AG09309 (cell line): Measurements from ENCODE around the gene TMOD1.

Experiments used
- DNase-seq: peaks from one replicate; pipeline ENCODE4 v3.0.0-alpha.2; 2010; ENCODE audit warnings: low read depth
- H3K4me3 ChIP-seq: 2 replicates; pipeline ENCODE4 v1.5.1; 2011; ENCODE audit warnings: mild to moderate bottlenecking, low read depth, low read length, moderate library complexity; ENCODE audit not compliant: control insufficient read depth
- TF ChIP-seq, protein P1 (sequence below): IDR thresholded peaks from 2 replicates; pipeline ENCODE4 v1.5.1; 2011; ENCODE audit warnings: mild to moderate bottlenecking, low read depth, low read length, inconsistent platforms; ENCODE audit not compliant: insufficient read depth, control insufficient read depth; ENCODE audit errors: missing control alignments

TMOD1 gene

DNA sequence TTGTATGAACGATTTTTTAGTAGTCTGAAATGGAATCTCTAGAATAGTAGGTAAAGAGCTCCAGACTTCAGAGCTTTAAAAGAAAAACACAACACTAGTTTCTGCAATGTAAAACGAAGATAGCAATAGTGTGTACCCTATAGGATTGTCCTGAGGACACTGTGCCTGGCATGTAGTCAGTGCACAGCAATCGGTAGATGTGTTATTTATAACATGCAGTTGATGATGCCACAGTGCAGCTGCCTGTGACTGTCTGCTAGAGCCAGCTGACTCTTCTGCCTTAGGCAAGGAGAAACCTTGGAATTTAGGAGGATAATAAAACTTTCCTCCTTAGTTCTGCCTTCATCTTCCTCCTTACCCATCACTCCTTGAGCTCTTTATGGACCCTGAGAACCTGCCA, 27.7 kb upstream of the TMOD1 start:
- H3K4me3 ChIP-seq, result no peak overlapping the region
- TF ChIP-seq, protein P1, sequence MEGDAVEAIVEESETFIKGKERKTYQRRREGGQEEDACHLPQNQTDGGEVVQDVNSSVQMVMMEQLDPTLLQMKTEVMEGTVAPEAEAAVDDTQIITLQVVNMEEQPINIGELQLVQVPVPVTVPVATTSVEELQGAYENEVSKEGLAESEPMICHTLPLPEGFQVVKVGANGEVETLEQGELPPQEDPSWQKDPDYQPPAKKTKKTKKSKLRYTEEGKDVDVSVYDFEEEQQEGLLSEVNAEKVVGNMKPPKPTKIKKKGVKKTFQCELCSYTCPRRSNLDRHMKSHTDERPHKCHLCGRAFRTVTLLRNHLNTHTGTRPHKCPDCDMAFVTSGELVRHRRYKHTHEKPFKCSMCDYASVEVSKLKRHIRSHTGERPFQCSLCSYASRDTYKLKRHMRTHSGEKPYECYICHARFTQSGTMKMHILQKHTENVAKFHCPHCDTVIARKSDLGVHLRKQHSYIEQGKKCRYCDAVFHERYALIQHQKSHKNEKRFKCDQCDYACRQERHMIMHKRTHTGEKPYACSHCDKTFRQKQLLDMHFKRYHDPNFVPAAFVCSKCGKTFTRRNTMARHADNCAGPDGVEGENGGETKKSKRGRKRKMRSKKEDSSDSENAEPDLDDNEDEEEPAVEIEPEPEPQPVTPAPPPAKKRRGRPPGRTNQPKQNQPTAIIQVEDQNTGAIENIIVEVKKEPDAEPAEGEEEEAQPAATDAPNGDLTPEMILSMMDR, result no peak
- no peak for DNase-seq

DNA sequence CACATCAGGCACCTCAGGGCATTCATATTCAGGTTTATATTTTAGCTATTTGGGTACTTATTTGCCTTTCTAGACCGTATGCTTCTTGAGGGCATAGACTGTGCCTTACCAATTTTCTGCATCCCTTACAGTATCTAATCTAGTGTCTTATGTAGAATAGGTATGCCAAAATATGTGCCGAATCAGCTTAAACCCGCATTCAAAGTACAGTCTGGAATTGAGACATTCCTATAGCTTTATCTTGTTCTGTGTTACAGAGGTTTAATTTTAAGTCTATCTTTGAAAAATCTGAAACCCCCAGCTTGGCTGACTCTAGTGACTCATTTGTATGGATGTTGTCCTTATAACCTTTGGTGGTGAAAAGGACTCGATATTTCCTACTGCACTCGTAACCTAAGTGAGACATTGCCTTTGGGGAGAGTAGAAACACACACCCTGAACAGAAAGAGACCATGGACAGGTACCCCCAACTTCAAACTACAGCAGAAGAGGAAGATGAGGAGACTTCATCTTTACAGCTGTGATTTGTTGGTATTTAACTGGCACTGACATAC, 27.0 kb upstream of the TMOD1 start:
- no peak for DNase-seq
- TF ChIP-seq, protein P1, result no peak
- no peak overlapping the region for H3K4me3 ChIP-seq

DNA sequence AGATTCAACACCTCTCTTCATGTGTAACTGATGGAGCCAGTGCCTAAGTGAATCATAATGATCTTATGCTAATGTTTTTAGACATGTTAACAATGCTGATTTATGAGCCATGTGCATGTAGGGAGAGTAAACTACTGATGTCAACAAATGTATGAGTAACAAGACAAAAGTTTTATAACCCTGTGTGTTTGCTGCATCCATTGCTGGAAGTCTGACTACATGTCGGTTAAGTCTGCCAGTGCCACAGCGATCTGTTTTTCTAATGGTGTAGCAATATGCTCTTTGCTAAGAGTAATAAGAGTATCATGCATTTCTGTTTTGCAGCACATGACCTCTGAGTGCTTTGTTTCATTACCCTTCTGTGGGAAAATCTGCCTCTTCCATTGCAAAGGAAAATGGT, 26.4 kb upstream of the TMOD1 start:
- TF ChIP-seq, protein P1, result no peak
- peak; percentile 92 for DNase-seq
- H3K4me3 ChIP-seq, result no peak overlapping the region

DNA sequence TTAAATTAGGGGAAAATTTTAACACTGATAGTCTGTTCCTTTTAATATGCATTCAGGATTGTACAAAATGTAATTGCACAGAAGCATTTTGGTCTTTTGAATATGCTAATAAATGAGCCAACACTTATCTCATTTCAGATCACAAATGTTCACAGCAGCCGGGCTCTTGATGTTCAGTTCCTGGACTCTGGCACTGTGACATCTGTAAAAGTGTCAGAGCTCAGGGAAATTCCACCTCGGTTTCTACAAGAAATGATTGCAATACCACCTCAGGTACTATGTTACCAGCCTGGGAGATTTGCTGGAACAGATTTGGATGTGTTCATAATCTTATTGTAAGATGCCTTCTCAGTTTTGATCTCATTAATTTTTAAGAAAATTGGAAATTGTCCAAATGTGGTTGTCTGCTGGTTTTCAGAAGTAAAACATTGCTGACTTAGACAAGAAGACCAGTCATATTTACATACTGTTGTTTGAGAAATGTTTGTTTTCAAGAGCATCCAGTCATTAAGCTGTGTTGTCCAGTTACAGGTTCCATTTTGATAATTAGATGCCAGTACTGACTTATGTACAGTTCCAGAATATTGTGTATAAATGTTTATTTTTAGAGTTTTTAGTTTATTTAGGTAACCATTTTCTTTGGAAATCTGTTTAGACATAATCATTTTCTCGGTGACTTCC, 23.0 kb upstream of the TMOD1 start:
- H3K4me3 ChIP-seq, result no peak overlapping the region
- DNase-seq, result no peak
- TF ChIP-seq, protein P1, result no peak

DNA sequence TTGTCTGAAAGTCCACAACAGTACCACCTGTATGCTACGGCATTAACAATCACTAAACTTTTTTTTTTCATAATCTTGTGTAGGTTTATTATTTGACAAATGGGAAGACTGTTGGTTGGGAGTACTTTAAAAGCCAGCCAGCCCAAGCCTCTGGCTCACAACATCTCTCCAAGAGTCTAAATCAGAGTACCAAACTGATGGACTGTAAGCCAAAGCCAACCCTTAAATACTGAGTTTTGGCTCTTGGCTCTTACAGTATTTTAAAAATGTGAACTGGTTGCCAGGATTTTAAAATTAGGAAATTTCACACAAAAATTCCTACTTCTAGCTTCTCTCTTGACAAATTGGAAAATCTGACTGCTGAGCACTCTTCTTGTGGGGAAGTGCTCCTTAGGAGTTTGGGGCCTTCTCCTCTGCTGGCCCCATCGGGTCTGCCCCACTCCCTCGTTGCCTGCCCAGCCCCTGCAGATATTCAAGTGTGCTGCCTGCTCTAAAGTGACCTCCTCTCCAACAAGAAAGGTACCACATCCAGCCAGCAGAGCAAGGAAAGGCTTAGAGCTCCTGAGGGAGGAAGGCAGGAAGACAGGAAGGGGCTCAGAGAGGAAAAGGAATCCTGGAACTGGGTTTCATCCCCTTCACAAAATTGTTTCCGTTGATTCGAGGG, 21.8 kb upstream of the TMOD1 start:
- H3K4me3 ChIP-seq, result no peak overlapping the region
- no peak for DNase-seq
- TF ChIP-seq, protein P1, result no peak

DNA sequence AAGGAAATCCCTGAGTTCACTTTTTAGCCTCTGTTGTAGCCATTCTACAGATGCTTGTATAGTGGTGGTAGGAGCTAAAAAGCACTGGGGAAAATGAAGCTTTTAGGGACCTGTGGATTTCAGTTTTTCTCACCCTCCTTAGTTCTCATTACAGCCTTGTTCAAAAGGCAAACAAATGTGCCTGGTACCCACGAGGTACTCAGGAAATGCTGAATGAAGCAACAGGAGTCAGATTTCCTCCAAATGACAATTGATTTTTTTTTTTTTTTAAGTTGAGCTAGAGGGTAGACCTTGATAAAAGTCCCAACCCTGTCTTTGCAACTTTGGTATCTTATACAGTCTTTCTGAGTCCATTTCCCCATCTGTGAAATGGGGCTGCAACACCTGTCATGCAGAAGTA, 21.3 kb upstream of the TMOD1 start:
- DNase-seq, result no peak

More for the DNA sequence above, 21.3 kb upstream of the TMOD1 start:
- TF ChIP-seq, protein P1, result no peak
- no peak overlapping the region for H3K4me3 ChIP-seq
